Left renal cortex interstitium (tissue), 4 donors: ENCODE measurements around the gene PHACTR3. TPM values are rescaled to one million over a fixed set of nuclear protein-coding genes. Genes with fewer than 3 reads are reported as not detected.
"Not testable (repeated sequence)": the region's sequence is repeated elsewhere in the genome, so short reads cannot be mapped to it uniquely, and the experiment has no call there.

Source experiments
- DNase-seq, 4 donors: peaks; one replicate each; pipeline ENCODE4 v3.0.0-alpha.2; 2013; ENCODE audit warnings: low read depth in 4 of 4, low spot score in 2 of 4, missing footprints in 1 of 4
- polyA plus RNA-seq, 4 donors: library from polyadenylated mRNA; unstranded; fragments of 120-200 nt; gene quantifications; one replicate each; pipeline ENCODE4 v1.2.1, GENCODE V29; 2013; ENCODE audit not compliant: insufficient read length in 4 of 4

PHACTR3 gene
- polyA plus RNA-seq, 4 donors = 10.5 to 13.7 (median 12.2) TPM

GRCh38 chr20:59616306-59616705 lies 12.0 kb downstream of the PHACTR3 start:
- DNase-seq = no peak

GRCh38 chr20:59617221-59617620 lies 12.9 kb downstream of the PHACTR3 start:
- no peak for DNase-seq

GRCh38 chr20:59618131-59618530 lies 13.8 kb downstream of the PHACTR3 start:
- no peak for DNase-seq

- not testable (repeated sequence) for DNase-seq
Measured at GRCh38 chr20:59618585-59618984, 14.2 kb downstream of the PHACTR3 start.

GRCh38 chr20:59620860-59621505 lies 16.6 kb downstream of the PHACTR3 start:
- no peak for DNase-seq

- DNase-seq = no peak
Measured at GRCh38 chr20:59622496-59622895, 18.2 kb downstream of the PHACTR3 start.

- DNase-seq = no peak
Measured at GRCh38 chr20:59623133-59623532, 18.8 kb downstream of the PHACTR3 start.

- no peak for DNase-seq
Measured at GRCh38 chr20:59623583-59623982, 19.2 kb downstream of the PHACTR3 start.

GRCh38 chr20:59624401-59624800 lies 20.1 kb downstream of the PHACTR3 start:
- DNase-seq = no peak

- no peak for DNase-seq
Measured at GRCh38 chr20:59625214-59625922, 21.0 kb downstream of the PHACTR3 start.

GRCh38 chr20:59627298-59627697 lies 23.0 kb downstream of the PHACTR3 start:
- no peak for DNase-seq

GRCh38 chr20:59628171-59628570 lies 23.8 kb downstream of the PHACTR3 start:
- DNase-seq = no peak

- DNase-seq = no peak
Measured at GRCh38 chr20:59629141-59630045, 25.1 kb downstream of the PHACTR3 start.

- DNase-seq = no peak
Measured at GRCh38 chr20:59630526-59630925, 26.2 kb downstream of the PHACTR3 start.

GRCh38 chr20:59631751-59632540 lies 27.6 kb downstream of the PHACTR3 start:
- DNase-seq = no peak

GRCh38 chr20:59632541-59633113 lies 28.3 kb downstream of the PHACTR3 start:
- no peak for DNase-seq

GRCh38 chr20:59633656-59634251 lies 29.4 kb downstream of the PHACTR3 start:
- DNase-seq = peak in 1 of 4 donors; percentile 36

GRCh38 chr20:59634435-59635005 lies 30.2 kb downstream of the PHACTR3 start:
- no peak for DNase-seq

- DNase-seq = no peak
Measured at GRCh38 chr20:59636766-59637370, 32.5 kb downstream of the PHACTR3 start.
